Panc1 (cell line): ENCODE measurements around the gene NBL1. TPM values are rescaled to one million over a fixed set of nuclear protein-coding genes. Genes with fewer than 3 reads are reported as not detected.

Experiments
- ATAC-seq: fragments of 200-7000 bp; cut with Tn5 transposase; 2 replicates; pipeline ENCODE4 v1.9.1; 2020; ENCODE audit warnings: mild to moderate bottlenecking, moderate library complexity
- BruUV-seq: library from RNA; stranded (reverse); fragments of 400-500 nt; replicated peaks from 2 replicates; lab custom pipeline; 2021; lab: Mats Ljungman, UMichigan
- CTCF ChIA-PET: fragments of 300-600 bp; sonication (Branson Sonifier 250); formaldehyde crosslinking; loops from one replicate; lab custom pipeline; 2022; ENCODE audit warnings: antibody characterized with exemption; lab: Charles Lee
- POLR2A ChIA-PET: fragments of 300-600 bp; sonication (Branson Sonifier 250); formaldehyde crosslinking; loops from one replicate; lab custom pipeline; 2022; ENCODE audit warnings: antibody characterized with exemption; lab: Charles Lee
- DNase-seq: peaks from one replicate; pipeline ENCODE4 v3.0.0-alpha.2; 2010; ENCODE audit warnings: low read depth, low spot score
- H3K27ac ChIP-seq: 2 replicates; pipeline ENCODE4 v1.5.1; 2011; ENCODE audit warnings: mild to moderate bottlenecking, low read length, inconsistent platforms
- H3K27me3 ChIP-seq: fragments of 200-500 bp; sonication (Bioruptor generic); 2 replicates; pipeline ENCODE4 v1.6.0; 2014; ENCODE audit warnings: low read length, inconsistent platforms; ENCODE audit not compliant: control insufficient read depth, insufficient read depth
- H3K36me3 ChIP-seq: fragments of 200-500 bp; sonication (Bioruptor generic); 2 replicates; pipeline ENCODE4 v1.5.1; 2014; ENCODE audit warnings: inconsistent platforms, mild to moderate bottlenecking, low read length, moderate library complexity; ENCODE audit not compliant: control insufficient read depth, insufficient read depth
- H3K4me1 ChIP-seq: 2 replicates; pipeline ENCODE4 v1.5.1; 2011; ENCODE audit warnings: inconsistent platforms, mild to moderate bottlenecking, low read length, moderate library complexity; ENCODE audit not compliant: control insufficient read depth, insufficient read depth
- H3K4me3 ChIP-seq, 2 experiments: 2 replicates each; pipeline ENCODE4 v1.5.1; 2011 to 2012; ENCODE audit warnings: low read depth in 2 of 2, low read length in 2 of 2, mild to moderate bottlenecking in 2 of 2, inconsistent platforms in 1 of 2, moderate library complexity in 1 of 2
- H3K9me3 ChIP-seq: fragments of 200-500 bp; sonication (Bioruptor generic); 2 replicates; pipeline ENCODE4 v1.5.1; 2014; ENCODE audit warnings: low read depth, mild to moderate bottlenecking, inconsistent platforms, low read length, moderate library complexity; ENCODE audit not compliant: control insufficient read depth, insufficient read depth
- POLR2AphosphoS5 ChIP-seq: IDR thresholded peaks from 2 replicates; pipeline ENCODE4 v1.6.1; 2012; ENCODE audit warnings: mild to moderate bottlenecking, low read depth, low read length, moderate library complexity
- SIN3A ChIP-seq: IDR thresholded peaks from 2 replicates; pipeline ENCODE4 v1.6.1; 2012; ENCODE audit warnings: low read depth, mild to moderate bottlenecking, low read length, moderate library complexity, borderline replicate concordance; ENCODE audit not compliant: insufficient read depth
- TCF7L2 ChIP-seq: IDR thresholded peaks from 2 replicates; pipeline ENCODE4 v1.6.1; 2011; ENCODE audit warnings: mild to moderate bottlenecking, low read depth, low read length, inconsistent platforms
- in situ Hi-C: cut with HindIII; loops from 2 replicates; pipeline ENCODE4 v1.10.0; 2016; ENCODE audit warnings: low sequenced_read_pairs, low pct_unique_long_range_greater_than_20kb
- intact Hi-C: fragments of 100-400 bp; cut with micrococcal nuclease; formaldehyde crosslinking; loops from one replicate; pipeline ENCODE4 v1.10.0; 2022; ENCODE audit not compliant: unreplicated experiment
- total RNA-seq: library from RNA; stranded (reverse); gene quantifications from one replicate; pipeline ENCODE4 v1.2.1, GENCODE V29; 2021; ENCODE audit not compliant: unreplicated experiment
- TF ChIP-seq, protein P1 (sequence below): fragments of 450-650 bp; IDR thresholded peaks from 2 replicates; pipeline ENCODE4 v1.5.1; 2017; ENCODE audit warnings: mild to moderate bottlenecking
- TF ChIP-seq, protein P2 (sequence below), 2 experiments: IDR thresholded peaks; 2 replicates each; pipeline ENCODE4 v1.6.1; 2011 to 2012; ENCODE audit warnings: low read depth in 2 of 2, control low read depth in 1 of 2, low read length in 1 of 2, mild to moderate bottlenecking in 1 of 2, moderate library complexity in 1 of 2; ENCODE audit not compliant: insufficient read depth in 1 of 2

Gene NBL1
- total RNA-seq, 1 experiment from 2014 or later, result 191 TPM

DNA sequence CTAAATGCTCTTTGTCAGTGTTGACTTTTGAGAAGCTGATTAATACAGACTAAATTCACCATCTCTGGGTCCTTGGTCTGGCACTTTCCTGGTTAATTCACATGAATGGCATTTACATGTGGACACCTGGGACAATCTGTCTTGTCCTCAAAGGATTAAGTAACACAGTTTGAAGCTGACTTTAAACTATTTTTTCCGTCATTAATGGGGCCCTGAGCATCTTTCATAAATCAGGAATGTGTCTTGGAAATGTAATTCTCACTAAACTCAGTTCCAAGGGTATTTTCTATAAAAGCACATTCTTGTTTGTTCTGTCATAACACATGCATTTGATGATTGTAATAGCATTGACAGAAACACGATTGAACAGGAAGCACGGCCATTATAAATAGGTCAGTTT is 26.7 kb upstream of the NBL1 start:
- Histone ChIP-seq H3K27me3 (no peaks in the 10 kb centered on the region), H3K27ac (no peak overlapping the region), H3K9me3 (no peaks in the 10 kb centered on the region), H3K4me1 (peaks cover 23% of the 10 kb centered on the region), H3K36me3 (peaks cover 8% of the 10 kb centered on the region; the same call in 1 of the 2 replicates), H3K4me3 (no peak overlapping the region)
- ChIA-PET CTCF (no interaction called here), POLR2A (interaction anchor here (0.6 kb wide), 1 partner anchor 19 kb away, joined by 4 read pairs; no protein-coding TSS in a partner anchor)
- intact Hi-C loops (no loop called here), in situ Hi-C loops (no loop called here)
- TF ChIP-seq, protein P1, sequence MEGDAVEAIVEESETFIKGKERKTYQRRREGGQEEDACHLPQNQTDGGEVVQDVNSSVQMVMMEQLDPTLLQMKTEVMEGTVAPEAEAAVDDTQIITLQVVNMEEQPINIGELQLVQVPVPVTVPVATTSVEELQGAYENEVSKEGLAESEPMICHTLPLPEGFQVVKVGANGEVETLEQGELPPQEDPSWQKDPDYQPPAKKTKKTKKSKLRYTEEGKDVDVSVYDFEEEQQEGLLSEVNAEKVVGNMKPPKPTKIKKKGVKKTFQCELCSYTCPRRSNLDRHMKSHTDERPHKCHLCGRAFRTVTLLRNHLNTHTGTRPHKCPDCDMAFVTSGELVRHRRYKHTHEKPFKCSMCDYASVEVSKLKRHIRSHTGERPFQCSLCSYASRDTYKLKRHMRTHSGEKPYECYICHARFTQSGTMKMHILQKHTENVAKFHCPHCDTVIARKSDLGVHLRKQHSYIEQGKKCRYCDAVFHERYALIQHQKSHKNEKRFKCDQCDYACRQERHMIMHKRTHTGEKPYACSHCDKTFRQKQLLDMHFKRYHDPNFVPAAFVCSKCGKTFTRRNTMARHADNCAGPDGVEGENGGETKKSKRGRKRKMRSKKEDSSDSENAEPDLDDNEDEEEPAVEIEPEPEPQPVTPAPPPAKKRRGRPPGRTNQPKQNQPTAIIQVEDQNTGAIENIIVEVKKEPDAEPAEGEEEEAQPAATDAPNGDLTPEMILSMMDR, result no peak
- BruUV-seq, result no TSS peak
- no peak for ATAC-seq
- no peak for DNase-seq

DNA sequence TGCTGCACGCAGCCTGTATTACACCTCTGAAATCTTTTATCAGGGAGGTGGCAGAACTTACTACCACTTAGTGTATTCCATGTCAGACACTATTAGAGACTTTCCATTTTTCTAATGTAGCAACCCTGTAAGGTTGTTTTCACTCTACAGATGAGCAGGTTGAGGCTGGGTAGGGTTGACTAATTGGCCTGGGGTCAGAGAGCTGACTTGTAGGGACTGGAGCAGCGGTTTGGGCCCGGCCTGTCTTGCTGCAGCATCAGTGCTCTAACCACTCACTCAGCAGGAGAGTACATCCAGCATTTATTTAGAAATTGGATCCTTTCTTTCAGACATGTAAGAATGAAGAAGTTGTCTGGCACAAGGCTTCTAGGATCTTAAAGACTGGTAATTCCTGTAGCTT is 25.7 kb upstream of the NBL1 start:
- CTCF ChIA-PET, result no interaction called here
- peaks cover 16% of the 10 kb centered on the region for H3K4me1 ChIP-seq
- no peak overlapping the region for H3K27ac ChIP-seq
- no peak for ATAC-seq
- H3K27me3 ChIP-seq, result no peaks in the 10 kb centered on the region
- no peak overlapping the region for H3K4me3 ChIP-seq
- TF ChIP-seq SIN3A, result no peak
- TF ChIP-seq, protein P1, result no peak
- TF ChIP-seq POLR2AphosphoS5, result no peak
- no peak for TF ChIP-seq TCF7L2
- TF ChIP-seq, protein P2, sequence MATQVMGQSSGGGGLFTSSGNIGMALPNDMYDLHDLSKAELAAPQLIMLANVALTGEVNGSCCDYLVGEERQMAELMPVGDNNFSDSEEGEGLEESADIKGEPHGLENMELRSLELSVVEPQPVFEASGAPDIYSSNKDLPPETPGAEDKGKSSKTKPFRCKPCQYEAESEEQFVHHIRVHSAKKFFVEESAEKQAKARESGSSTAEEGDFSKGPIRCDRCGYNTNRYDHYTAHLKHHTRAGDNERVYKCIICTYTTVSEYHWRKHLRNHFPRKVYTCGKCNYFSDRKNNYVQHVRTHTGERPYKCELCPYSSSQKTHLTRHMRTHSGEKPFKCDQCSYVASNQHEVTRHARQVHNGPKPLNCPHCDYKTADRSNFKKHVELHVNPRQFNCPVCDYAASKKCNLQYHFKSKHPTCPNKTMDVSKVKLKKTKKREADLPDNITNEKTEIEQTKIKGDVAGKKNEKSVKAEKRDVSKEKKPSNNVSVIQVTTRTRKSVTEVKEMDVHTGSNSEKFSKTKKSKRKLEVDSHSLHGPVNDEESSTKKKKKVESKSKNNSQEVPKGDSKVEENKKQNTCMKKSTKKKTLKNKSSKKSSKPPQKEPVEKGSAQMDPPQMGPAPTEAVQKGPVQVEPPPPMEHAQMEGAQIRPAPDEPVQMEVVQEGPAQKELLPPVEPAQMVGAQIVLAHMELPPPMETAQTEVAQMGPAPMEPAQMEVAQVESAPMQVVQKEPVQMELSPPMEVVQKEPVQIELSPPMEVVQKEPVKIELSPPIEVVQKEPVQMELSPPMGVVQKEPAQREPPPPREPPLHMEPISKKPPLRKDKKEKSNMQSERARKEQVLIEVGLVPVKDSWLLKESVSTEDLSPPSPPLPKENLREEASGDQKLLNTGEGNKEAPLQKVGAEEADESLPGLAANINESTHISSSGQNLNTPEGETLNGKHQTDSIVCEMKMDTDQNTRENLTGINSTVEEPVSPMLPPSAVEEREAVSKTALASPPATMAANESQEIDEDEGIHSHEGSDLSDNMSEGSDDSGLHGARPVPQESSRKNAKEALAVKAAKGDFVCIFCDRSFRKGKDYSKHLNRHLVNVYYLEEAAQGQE (IDR thresholded peaks at IDR 0.05; ENCODE audit: insufficient read depth in 1 of 2, low read depth in 2 of 2, low read length in 1 of 2), result no peak
- POLR2A ChIA-PET, result interaction anchor here (0.6 kb wide), 1 partner anchor 23 kb away, joined by 11 read pairs; no protein-coding TSS in a partner anchor
- no peak for DNase-seq
- H3K36me3 ChIP-seq, result peaks cover 11% of the 10 kb centered on the region; the same call in 1 of the 2 replicates
- H3K9me3 ChIP-seq, result no peaks in the 10 kb centered on the region
- BruUV-seq, result no TSS peak
- in situ Hi-C loops, result no loop called here
- intact Hi-C loops, result no loop called here
